Muscle layer of colon (tissue), 2 donors: ENCODE data around the gene MIXL1.
"Not testable (repeated sequence)": the region's sequence is repeated elsewhere in the genome, so short reads cannot be mapped to it uniquely, and the experiment has no call there.

Experiments used
- H3K27ac ChIP-seq: one replicate; pipeline ENCODE4 v1.7.0; 2013; ENCODE audit warnings: low read depth, mild to moderate bottlenecking, low read length, moderate library complexity
- H3K27me3 ChIP-seq, 2 donors: one replicate each; pipeline ENCODE4 v1.7.0; 2013; ENCODE audit warnings: low read length in 2 of 2, mild to moderate bottlenecking in 2 of 2; ENCODE audit not compliant: insufficient read depth in 2 of 2, control insufficient read depth in 1 of 2
- H3K36me3 ChIP-seq: one replicate; pipeline ENCODE4 v1.7.0; 2013; ENCODE audit warnings: mild to moderate bottlenecking, low read length; ENCODE audit not compliant: insufficient read depth
- H3K4me1 ChIP-seq: one replicate; pipeline ENCODE4 v1.7.0; 2013; ENCODE audit warnings: mild to moderate bottlenecking, low read length; ENCODE audit not compliant: insufficient read depth
- H3K4me3 ChIP-seq, 2 donors: one replicate each; pipeline ENCODE4 v1.7.0; 2013; ENCODE audit warnings: low read length in 2 of 2, low read depth in 1 of 2, mild to moderate bottlenecking in 1 of 2, moderate library complexity in 1 of 2
- H3K9ac ChIP-seq: one replicate; pipeline ENCODE4 v1.7.0; 2013; ENCODE audit warnings: low read length
- H3K9me3 ChIP-seq: one replicate; pipeline ENCODE4 v1.7.0; 2013; ENCODE audit warnings: mild to moderate bottlenecking, low read length
- donor health status: abdominal sarcoma.
- donor health status: Adenocarcinoma of cecum.

The MIXL1 gene

DNA sequence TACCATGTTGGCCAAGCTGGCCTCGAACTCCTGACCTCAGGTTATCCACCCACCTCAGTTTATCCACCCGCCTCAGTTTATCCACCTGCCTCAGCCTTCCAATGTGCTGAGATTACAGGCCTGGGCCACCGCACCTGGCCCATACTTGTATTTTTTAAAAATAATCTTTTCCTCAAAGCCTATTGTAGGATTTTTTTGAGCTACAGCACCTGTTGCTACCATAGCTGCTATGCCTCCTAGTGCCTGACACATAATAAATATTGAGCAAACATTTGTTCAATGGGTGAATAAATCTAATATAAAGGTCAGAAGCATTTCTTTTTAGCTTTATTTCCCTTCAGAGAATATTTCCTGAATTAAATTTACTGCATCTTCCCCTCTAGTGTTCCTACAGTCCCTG is 21.2 kb upstream of the MIXL1 start:
- Histone ChIP-seq H3K27me3 (no peaks in the 10 kb centered on the region), H3K27ac (no peak overlapping the region), H3K4me1 (no peaks in the 10 kb centered on the region), H3K4me3 (no peak overlapping the region), H3K36me3 (no peaks in the 10 kb centered on the region), H3K9me3 (no peaks in the 10 kb centered on the region), H3K9ac (no peak overlapping the region)

DNA sequence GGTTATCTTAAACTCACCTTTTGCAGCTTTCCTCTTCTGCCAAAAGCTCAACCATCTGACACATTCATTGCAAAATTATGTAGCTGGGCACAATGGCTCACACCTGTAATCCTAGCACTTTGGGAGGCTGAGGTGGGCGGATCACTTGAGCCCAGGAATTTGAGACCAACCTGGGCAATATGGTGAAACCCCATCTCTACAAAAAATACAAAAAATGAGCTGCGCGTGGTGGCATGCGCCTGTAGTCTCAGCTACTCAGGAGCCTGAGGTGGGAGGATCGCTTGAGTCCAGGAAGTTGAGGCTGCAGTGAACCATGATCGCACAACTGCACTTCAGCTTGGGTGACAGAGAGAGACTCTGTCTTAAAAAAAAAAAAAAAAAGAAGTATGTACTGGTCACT is 20.8 kb upstream of the MIXL1 start:
- H3K9ac ChIP-seq, H3K36me3 ChIP-seq, H3K9me3 ChIP-seq, H3K4me1 ChIP-seq, H3K4me3 ChIP-seq, H3K27ac ChIP-seq, H3K27me3 ChIP-seq: not testable (repeated sequence)

DNA sequence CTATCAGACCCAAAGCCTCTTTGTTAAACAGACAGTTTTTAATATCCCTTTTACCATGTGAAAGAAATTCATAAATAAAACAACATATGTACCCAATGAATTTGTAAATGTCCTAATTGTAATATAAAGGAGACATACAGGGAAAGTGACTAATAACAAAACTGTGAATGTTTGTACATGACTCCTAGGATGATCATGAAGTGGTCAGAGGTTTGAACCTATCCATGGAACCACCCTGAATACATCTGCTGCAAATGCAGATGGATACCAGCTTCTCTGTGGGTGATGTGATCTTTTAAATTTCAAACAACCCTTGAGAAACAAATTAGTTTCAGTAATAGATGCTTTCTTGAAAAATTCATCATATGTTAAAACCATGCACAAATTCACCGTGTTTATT is 20.2 kb upstream of the MIXL1 start:
- Histone ChIP-seq H3K4me1 (no peaks in the 10 kb centered on the region), H3K27me3 (no peaks in the 10 kb centered on the region), H3K36me3 (no peaks in the 10 kb centered on the region), H3K27ac (no peak overlapping the region), H3K4me3 (no peak overlapping the region), H3K9ac (no peak overlapping the region), H3K9me3 (no peaks in the 10 kb centered on the region)

DNA sequence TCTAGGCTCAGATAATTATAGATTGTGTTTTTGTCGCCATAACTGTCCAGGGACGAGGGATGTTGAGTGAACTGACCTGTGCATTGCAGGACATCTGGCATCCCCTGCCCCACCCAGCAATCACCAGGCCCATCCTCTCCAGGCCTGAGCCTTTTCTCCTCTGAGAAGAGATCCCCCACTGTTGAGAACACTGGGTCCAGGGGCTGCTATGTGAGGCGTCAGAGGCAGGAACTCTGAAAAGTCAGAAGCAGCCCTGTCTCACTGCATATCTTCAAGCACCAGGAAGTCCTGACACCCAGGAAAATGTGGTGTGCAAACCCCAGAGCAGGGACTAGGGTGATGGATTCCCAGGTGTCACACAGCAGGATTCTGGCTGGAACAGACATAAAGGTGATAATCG is 19.8 kb upstream of the MIXL1 start:
- H3K36me3 ChIP-seq: no peaks in the 10 kb centered on the region
- no peak overlapping the region for H3K27ac ChIP-seq
- no peaks in the 10 kb centered on the region for H3K9me3 ChIP-seq
- H3K4me3 ChIP-seq: no peak overlapping the region
- no peaks in the 10 kb centered on the region for H3K4me1 ChIP-seq
- H3K9ac ChIP-seq: no peak overlapping the region
- H3K27me3 ChIP-seq: no peaks in the 10 kb centered on the region

DNA sequence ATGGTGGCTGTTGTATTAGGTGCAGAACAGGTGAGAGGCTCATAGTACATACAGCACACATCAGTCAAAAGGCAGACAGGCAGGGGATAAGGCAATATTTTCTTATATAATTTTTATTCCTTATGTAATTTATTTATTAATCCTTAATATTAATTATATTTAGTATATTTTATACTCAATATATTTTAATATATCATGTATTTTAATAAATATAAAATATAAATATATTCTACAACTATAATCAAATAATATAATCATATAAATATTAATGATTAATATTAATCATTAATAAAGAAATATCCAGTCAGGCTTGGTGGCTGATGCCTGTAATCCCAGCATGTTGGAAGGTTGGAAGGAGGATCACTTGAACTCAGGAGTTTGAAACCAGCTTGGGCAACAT is 19.3 kb upstream of the MIXL1 start:
- Histone ChIP-seq H3K9me3 (no peaks in the 10 kb centered on the region), H3K36me3 (no peaks in the 10 kb centered on the region), H3K4me3 (no peak overlapping the region), H3K9ac (no peak overlapping the region), H3K4me1 (no peaks in the 10 kb centered on the region), H3K27ac (no peak overlapping the region), H3K27me3 (no peaks in the 10 kb centered on the region)

DNA sequence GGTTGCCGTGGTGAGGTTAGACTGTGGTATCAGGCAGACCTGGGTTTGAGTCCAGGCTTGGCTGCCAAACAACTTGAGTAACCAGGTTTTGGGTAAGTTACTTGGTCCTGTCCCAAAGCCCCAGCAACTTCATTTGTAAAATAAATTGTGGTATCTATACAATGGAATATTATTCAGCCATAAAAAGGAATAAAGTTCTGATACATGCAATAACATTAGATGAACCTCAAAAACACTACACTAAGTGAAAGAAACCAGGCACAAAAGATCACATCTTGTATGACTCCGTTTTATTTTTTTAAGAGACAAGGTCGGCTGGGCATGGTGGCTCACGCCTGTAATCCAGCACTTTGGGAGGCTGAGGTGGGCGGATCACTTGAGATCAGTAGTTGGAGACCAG is 16.4 kb upstream of the MIXL1 start:
- no peaks in the 10 kb centered on the region for H3K9me3 ChIP-seq
- no peaks in the 10 kb centered on the region for H3K27me3 ChIP-seq
- H3K9ac ChIP-seq: no peak overlapping the region
- H3K36me3 ChIP-seq: no peaks in the 10 kb centered on the region
- H3K27ac ChIP-seq: no peak overlapping the region
- no peaks in the 10 kb centered on the region for H3K4me1 ChIP-seq
- H3K4me3 ChIP-seq: no peak overlapping the region

DNA sequence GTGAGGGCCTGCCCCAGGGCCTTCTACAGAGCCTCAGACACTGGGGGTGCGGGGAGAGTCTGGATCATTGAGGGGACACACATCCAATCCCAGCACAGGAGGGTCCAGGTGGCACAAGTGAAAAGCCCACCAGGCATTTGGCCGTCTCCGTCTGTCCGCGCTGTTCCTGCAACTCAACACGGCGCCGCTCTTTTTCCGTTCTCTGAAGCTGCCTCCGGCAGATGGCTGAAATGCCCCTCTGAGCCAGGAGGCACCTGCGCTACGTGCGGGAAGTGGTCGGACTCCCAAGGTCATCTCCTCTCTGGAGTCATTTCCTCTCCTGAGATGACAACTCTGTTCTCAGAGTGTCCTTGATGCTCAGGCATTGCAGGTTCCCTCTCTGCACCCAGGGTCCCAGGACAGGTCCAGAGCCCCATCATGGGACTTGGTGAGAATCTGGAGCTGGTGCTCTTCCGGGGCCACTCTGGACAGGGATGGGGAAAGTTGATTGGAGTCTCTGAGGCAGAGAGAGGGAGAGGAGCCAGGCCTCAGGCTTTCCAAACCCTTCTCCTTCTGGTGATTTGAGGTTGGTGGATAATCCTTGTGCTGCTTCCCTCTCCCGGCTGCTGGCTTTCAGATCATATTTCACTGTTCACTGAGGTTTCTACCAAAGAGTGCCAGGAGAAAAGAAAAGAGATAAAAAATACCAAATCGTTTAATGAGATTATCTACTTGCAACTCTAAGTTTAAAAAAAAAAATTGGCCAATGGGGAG is 14.0 kb upstream of the MIXL1 start:
- Histone ChIP-seq H3K36me3 (no peaks in the 10 kb centered on the region), H3K27me3 (no peaks in the 10 kb centered on the region), H3K27ac (no peak overlapping the region), H3K4me1 (no peaks in the 10 kb centered on the region), H3K4me3 (no peak overlapping the region), H3K9ac (no peak overlapping the region), H3K9me3 (no peaks in the 10 kb centered on the region)

DNA sequence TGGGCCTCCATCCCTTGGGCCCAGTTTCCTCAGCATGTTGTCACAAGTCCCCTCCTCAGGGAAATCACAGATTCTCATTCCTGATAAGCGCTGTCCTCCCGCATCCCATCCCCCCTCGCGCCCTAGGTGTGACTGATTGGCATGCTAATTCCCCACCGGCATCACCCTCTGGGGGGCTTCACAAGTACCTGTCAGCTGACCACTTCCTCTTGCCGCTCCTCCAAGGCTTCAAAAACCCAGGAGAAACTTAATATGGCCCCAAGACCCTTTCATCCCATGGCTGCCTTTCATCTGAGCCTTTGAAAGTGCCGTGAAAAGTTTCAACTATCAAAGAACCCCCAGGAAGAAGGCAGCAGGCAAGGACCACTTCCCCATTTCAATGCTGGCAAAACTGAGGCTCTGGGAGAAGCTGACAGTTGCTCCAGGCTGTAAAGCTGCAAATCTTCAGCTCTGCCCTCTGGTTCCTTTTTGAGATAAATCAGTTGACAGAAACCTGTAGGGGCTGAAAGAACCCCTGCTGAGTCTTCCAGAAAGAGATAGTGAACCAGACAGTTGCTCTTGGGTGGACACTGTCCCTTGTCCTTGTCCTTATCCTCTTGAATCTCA is 12.8 kb upstream of the MIXL1 start:
- H3K27ac ChIP-seq: no peak overlapping the region
- H3K4me3 ChIP-seq: no peak overlapping the region
- no peaks in the 10 kb centered on the region for H3K4me1 ChIP-seq
- no peak overlapping the region for H3K9ac ChIP-seq
- no peaks in the 10 kb centered on the region for H3K27me3 ChIP-seq
- H3K36me3 ChIP-seq: no peaks in the 10 kb centered on the region
- H3K9me3 ChIP-seq: no peaks in the 10 kb centered on the region

DNA sequence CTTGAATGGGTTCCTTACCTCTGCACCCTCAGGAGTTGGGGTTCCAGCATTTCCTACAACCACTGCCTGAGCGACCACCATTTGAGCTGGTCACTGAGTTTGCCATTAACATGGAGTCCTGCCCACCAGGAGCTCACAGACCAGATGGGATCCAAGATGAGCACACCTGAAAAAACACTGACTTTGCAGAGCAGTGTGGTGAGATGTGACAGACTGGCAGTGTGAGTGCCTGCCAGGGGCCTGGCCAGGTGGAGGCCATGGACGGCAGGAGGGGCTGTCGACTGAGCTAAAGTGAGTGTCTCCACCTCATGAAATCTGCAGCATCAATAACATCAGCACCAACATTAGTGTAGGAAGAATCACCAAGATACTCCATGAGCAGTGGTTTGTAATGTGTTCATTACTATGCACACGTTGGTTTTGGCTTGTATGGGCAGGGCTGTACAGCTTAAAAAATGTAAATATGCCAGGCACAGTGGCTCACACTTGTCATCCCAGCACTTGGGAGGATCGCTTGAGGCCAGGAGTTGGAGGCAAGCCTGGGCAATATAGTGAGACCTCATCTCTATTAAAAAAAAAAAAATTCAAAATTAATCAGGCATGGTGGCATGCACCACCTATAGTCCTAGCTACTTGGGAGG is 12.2 kb upstream of the MIXL1 start:
- no peaks in the 10 kb centered on the region for H3K36me3 ChIP-seq
- H3K4me3 ChIP-seq: no peak overlapping the region
- no peak overlapping the region for H3K27ac ChIP-seq
- no peaks in the 10 kb centered on the region for H3K27me3 ChIP-seq
- no peaks in the 10 kb centered on the region for H3K4me1 ChIP-seq
- no peak overlapping the region for H3K9ac ChIP-seq
- H3K9me3 ChIP-seq: no peaks in the 10 kb centered on the region

DNA sequence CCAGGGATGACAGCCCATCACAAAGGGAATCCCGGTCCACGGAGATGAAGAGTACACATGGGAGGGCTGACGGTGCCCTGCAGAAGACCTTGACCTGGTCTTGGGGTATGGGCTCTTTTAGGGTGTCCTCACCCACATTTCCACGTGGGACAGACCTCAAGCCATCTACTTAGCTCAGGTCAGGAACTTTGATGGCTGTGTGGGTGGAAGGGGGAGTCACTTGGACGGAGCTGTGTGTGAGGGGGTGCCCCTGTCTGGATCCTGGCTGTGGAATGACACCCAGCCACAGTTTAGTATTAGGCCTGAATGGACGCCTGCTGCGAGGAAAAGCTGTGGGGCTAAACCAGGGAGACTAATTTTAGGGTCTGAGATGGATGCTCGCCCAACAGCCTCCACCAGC is 10.9 kb upstream of the MIXL1 start:
- Histone ChIP-seq H3K36me3 (no peaks in the 10 kb centered on the region), H3K4me1 (no peaks in the 10 kb centered on the region), H3K4me3 (no peak overlapping the region), H3K9me3 (no peaks in the 10 kb centered on the region), H3K9ac (no peak overlapping the region), H3K27ac (no peak overlapping the region), H3K27me3 (no peaks in the 10 kb centered on the region)

DNA sequence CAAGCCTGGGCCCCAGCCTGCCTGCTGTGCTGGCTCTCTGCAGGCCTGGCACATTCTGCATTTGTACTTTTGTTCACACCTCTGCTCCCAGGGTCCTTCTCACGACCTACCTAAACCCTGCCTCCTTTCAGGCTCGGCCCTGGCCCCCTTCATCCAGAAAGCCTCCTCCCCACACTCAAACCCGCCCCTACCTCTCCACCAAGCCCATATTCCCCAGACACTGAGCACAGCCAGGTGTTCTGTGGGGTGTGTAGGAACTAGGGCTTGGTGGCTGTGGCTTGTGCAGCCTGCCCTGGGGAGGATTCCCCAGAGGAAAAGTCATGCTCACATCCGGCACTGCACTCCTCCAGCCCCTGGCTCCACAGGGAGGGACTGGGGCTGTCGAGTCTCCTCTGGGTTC is 8.2 kb upstream of the MIXL1 start:
- Histone ChIP-seq H3K27ac (no peak overlapping the region), H3K9ac (no peak overlapping the region), H3K4me3 (no peak overlapping the region), H3K36me3 (no peaks in the 10 kb centered on the region), H3K9me3 (no peaks in the 10 kb centered on the region), H3K27me3 (no peaks in the 10 kb centered on the region), H3K4me1 (no peaks in the 10 kb centered on the region)

DNA sequence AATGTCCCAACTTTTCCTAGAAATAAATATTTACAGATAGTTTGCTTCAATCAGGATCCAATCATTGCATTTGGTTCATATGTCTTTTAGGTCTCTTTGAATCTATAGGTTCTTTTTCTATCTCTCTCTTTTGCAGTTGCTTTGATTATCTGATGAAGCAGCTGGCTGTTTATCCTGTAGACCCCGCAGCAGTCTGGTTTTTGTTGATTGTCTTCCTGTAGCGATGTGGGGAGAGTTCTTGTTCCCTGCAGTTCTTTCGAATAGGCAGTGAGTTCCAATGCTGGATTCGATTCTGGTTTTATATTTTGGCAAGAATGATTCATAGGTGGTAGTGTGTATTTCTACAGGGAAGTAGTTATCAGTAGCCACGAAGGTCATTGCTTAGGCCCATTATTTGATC is 7.4 kb upstream of the MIXL1 start:
- Histone ChIP-seq H3K36me3 (no peaks in the 10 kb centered on the region), H3K27me3 (no peaks in the 10 kb centered on the region), H3K9me3 (no peaks in the 10 kb centered on the region), H3K9ac (no peak overlapping the region), H3K4me1 (no peaks in the 10 kb centered on the region), H3K27ac (no peak overlapping the region), H3K4me3 (no peak overlapping the region)
